K562 (cell line): ENCODE measurements around the gene PLEKHG3. TPM values are rescaled to one million over a fixed set of nuclear protein-coding genes. Genes with fewer than 3 reads are reported as not detected.

Experiments
- ATAC-seq: fragments of 200-7000 bp; cut with Tn5 transposase; 3 replicates; pipeline ENCODE4 v1.9.1; 2020; ENCODE audit warnings: moderate library complexity
- BruUV-seq: library from RNA; stranded (reverse); fragments of 400-500 nt; replicated peaks from 2 replicates; lab custom pipeline; 2021; lab: Mats Ljungman, UMichigan
- CTCF ChIA-PET: fragments of 300-600 bp; formaldehyde crosslinking; extraction: SDS; loops from one replicate; lab custom pipeline; 2021; ENCODE audit warnings: low intra/inter-chr PET ratio; lab: Yijun Ruan, JAX
- POLR2A ChIA-PET: fragments of 300-600, 350-650 bp; sonication (Branson Sonifier 250); formaldehyde crosslinking; extraction: SDS; loops from one replicate; lab custom pipeline; 2021; ENCODE audit warnings: antibody characterized with exemption, inconsistent platforms; lab: Yijun Ruan, JAX
- DNase-seq, 4 experiments: peaks; one replicate each; pipeline versions ENCODE4 v3.0.0 to v3.0.0-alpha.2; 2011 to 2018; ENCODE audit warnings: low spot score in 3 of 4, mixed read lengths in 3 of 4; ENCODE audit errors: extremely low read depth in 1 of 4
- FAIRE-seq: peaks from 2 replicates; lab custom pipeline; 2011; peaks lifted over from hg19 to GRCh38; lab: Jason Lieb, UNC
- H2AFZ ChIP-seq: 2 replicates; pipeline ENCODE4 v1.6.0; 2011; ENCODE audit warnings: low read depth, low read length, control low read depth, inconsistent platforms
- H3K27ac ChIP-seq: fragments of 200-600 bp; 3 replicates; pipeline ENCODE4 v1.8.0; 2011; ENCODE audit warnings: low read depth, mild to moderate bottlenecking, control low read depth, inconsistent platforms, low read length, moderate library complexity, mixed read lengths; ENCODE audit errors: extremely low read depth
- H3K27me3 ChIP-seq, 2 experiments: fragments of 300-600 bp in 1 of 2; 2 replicates in 1 of 2; 3 replicates in 1 of 2; pipeline versions ENCODE4 v1.6.0 to v1.8.0; 2011; ENCODE audit warnings: inconsistent platforms in 2 of 2, low read length in 2 of 2, mild to moderate bottlenecking in 1 of 2, mixed read lengths in 1 of 2, moderate library complexity in 1 of 2; ENCODE audit not compliant: control insufficient read depth in 2 of 2, insufficient read depth in 2 of 2
- H3K36me3 ChIP-seq: fragments of 300-600 bp; 3 replicates; pipeline ENCODE4 v1.8.0; 2011; ENCODE audit warnings: mild to moderate bottlenecking, low read length, inconsistent platforms; ENCODE audit not compliant: control insufficient read depth, insufficient read depth
- H3K4me1 ChIP-seq, 2 experiments: fragments of 200-600 bp in 1 of 2; replicated peaks in 1 of 2; 2 replicates in 1 of 2; 3 replicates in 1 of 2; pipeline versions ENCODE4 v1.5.1 to v1.8.0; 2011; ENCODE audit warnings: inconsistent platforms in 2 of 2, low read length in 2 of 2, mild to moderate bottlenecking in 1 of 2, mixed read lengths in 1 of 2, moderate library complexity in 1 of 2; ENCODE audit not compliant: control insufficient read depth in 2 of 2, insufficient read depth in 2 of 2
- H3K4me2 ChIP-seq: 2 replicates; pipeline ENCODE4 v1.6.1; 2011; ENCODE audit warnings: low read length, control low read depth, inconsistent platforms, mixed read lengths; ENCODE audit not compliant: insufficient read depth
- H3K4me3 ChIP-seq: fragments of 200-600 bp; sonication (generic), shearing (Covaris generic); 2 replicates; pipeline ENCODE4 v1.5.1; 2016; ENCODE audit warnings: control low read depth, inconsistent platforms
- H3K79me2 ChIP-seq: fragments of 200-600 bp; 3 replicates; pipeline ENCODE4 v1.8.0; 2011; ENCODE audit warnings: low read length, inconsistent platforms; ENCODE audit not compliant: control insufficient read depth, insufficient read depth
- H3K9ac ChIP-seq, 2 experiments: 2 replicates each; pipeline versions ENCODE4 v1.6.0 to v1.6.1; 2011; ENCODE audit warnings: low read depth in 2 of 2, low read length in 2 of 2, control low read depth in 1 of 2, inconsistent platforms in 1 of 2, mild to moderate bottlenecking in 1 of 2, mixed read lengths in 1 of 2; ENCODE audit not compliant: insufficient read depth in 1 of 2
- H3K9me1 ChIP-seq: one replicate; pipeline ENCODE4 v1.6.0; 2011; ENCODE audit warnings: inconsistent platforms, mild to moderate bottlenecking, low read length, moderate library complexity; ENCODE audit not compliant: control insufficient read depth, insufficient read depth
- H3K9me3 ChIP-seq: replicated peaks from 2 replicates; pipeline ENCODE4 v1.5.1; 2011; ENCODE audit warnings: low read depth, low read length, inconsistent platforms; ENCODE audit not compliant: control insufficient read depth, insufficient read depth
- H4K20me1 ChIP-seq: replicated peaks from 2 replicates; pipeline ENCODE4 v1.6.1; 2011; ENCODE audit warnings: low read length, inconsistent platforms, mixed read lengths; ENCODE audit not compliant: control insufficient read depth, insufficient read depth
- E2F5 ChIP-seq: sonication (generic); formaldehyde crosslinking; IDR thresholded peaks from 2 replicates; pipeline ENCODE4 v1.8.0; 2022; ENCODE audit warnings: mild to moderate bottlenecking, missing genetic modification reagents
- NFIX ChIP-seq: fragments of 250-450 bp; sonication (Bioruptor Pico); IDR thresholded peaks from 2 replicates; pipeline ENCODE4 v1.4.0; 2020; ENCODE audit warnings: low read depth, mild to moderate bottlenecking, moderate library complexity
- SPI1 ChIP-seq: IDR thresholded peaks from 2 replicates; pipeline ENCODE4 v1.6.1; 2011; ENCODE audit warnings: low read depth, low read length, control low read depth, borderline replicate concordance
- ZNF444 ChIP-seq: fragments of 250-450 bp; sonication (Bioruptor Pico); IDR thresholded peaks from 2 replicates; pipeline ENCODE4 v1.4.0; 2020; ENCODE audit warnings: mild to moderate bottlenecking, moderate library complexity
- ZSCAN32 ChIP-seq: fragments of 450-650 bp; formaldehyde crosslinking; IDR thresholded peaks from 2 replicates; pipeline ENCODE4 v1.4.0; 2020; ENCODE audit warnings: mild to moderate bottlenecking, moderate library complexity
- WGBS: fragments of 100-300 bp; shearing (Covaris generic); methylation state at CpG from one replicate; pipeline ENCODE4 v1.1.6; 2016; ENCODE audit warnings: low coverage, mixed read lengths; ENCODE audit not compliant: insufficient coverage; ENCODE audit errors: missing lambda C conversion rate; 5-methylcytosine and 5-hydroxymethylcytosine counted together
- in situ Hi-C: fragments of 300-500 bp; cut with MboI; formaldehyde crosslinking; loops from 4 replicates; pipeline ENCODE4 v1.15.0; 2018; ENCODE audit warnings: inconsistent platforms, mixed read lengths
- intact Hi-C: fragments of 100-400 bp; cut with micrococcal nuclease; formaldehyde crosslinking; loops from 2 replicates; pipeline ENCODE4 v1.14.2; 2022
- polyA plus RNA-seq, 8 experiments: library from polyadenylated mRNA; depleted of rRNA in 4 of 8; stranded (reverse) in 5 of 8; unstranded in 3 of 8; fragments of >200 nt; fragmentation: Nextera tagmentation in 2 of 8; fragmentation: Illumina TruSeq in 1 of 8; extraction: Ambion mirVana in 2 of 8; extraction: Trizol in 1 of 8; gene quantifications; 2 replicates each; pipeline versions ENCODE4 v1.2.1 to v1.2.3, GENCODE V29; 2011 to 2014; ENCODE audit warnings: inconsistent platforms in 1 of 8, missing spikeins in 1 of 8
- total RNA-seq, 7 experiments: library from RNA; depleted of rRNA in 6 of 7; stranded (reverse); fragments of >200 nt in 6 of 7; fragmentation: Illumina TruSeq in 2 of 7; extraction: Trizol in 2 of 7; gene quantifications; 2 replicates each; pipeline versions ENCODE4 v1.2.1 to v1.2.3, GENCODE V29; 2011 to 2021; ENCODE audit warnings: low replicate concordance in 1 of 7

The PLEKHG3 gene
- total and polyA plus RNA-seq, 9 of the 15 experiments (the other 6 are each of a cell fraction or from before 2014, with no cell fraction given): 0.04 to 0.16 TPM; not detected in 7

- TF ChIP-seq NFIX (CRISPR knock-in tag) (no peak), E2F5 (CRISPR knock-in tag) (no peak), ZSCAN32 (CRISPR knock-in tag) (no peak)
These were observed 28.9 kb upstream of the PLEKHG3 start (continued) for GRCh38 chr14:64675312-64675711.

- intact Hi-C loops (loop anchor here (10.0 kb wide), 1 partner anchor 308 kb away; the partner anchor contains the start of gene FNTB), in situ Hi-C loops (no loop called here)
- Histone ChIP-seq H2AFZ (no peak overlapping the region), H3K27ac (no peak overlapping the region), H3K4me3 (no peak overlapping the region), H3K36me3 (no peaks in the 10 kb centered on the region), H3K4me1 (no peaks in the 10 kb centered on the region), H3K27me3 (peaks cover 2 to 52% of the 10 kb centered on the region in 2 experiments; a peak in 3 of 5 replicates), H3K9ac (no peak overlapping the region), H4K20me1 (no peaks in the 10 kb centered on the region; the same call in 1 of the 2 replicates), H3K79me2 (no peaks in the 10 kb centered on the region), H3K4me2 (no peak overlapping the region), H3K9me3 (no peaks in the 10 kb centered on the region), H3K9me1 (no peaks in the 10 kb centered on the region)
- FAIRE-seq: no peak
- ChIA-PET POLR2A (no interaction called here), CTCF (no interaction called here)
- DNase-seq: no peak
- WGBS: 3% methylated on average over 3 of the region's 3 CpGs
- no peak for ATAC-seq
- no TSS peak for BruUV-seq
- no peak for TF ChIP-seq ZNF444 (CRISPR knock-in tag)
- peak; percentile 78 for TF ChIP-seq SPI1
These were observed 27.7 kb upstream of the PLEKHG3 start for GRCh38 chr14:64676410-64677008.
